Endothelial cell of umbilical vein (primary cell): ENCODE results near the gene PDCD1. TPM values are rescaled to one million over a fixed set of nuclear protein-coding genes. Genes with fewer than 3 reads are reported as not detected.

Experiments
- BruUV-seq: library from RNA; stranded (reverse); fragments of 400-500 nt; replicated peaks from 2 replicates; lab custom pipeline; 2021; lab: Mats Ljungman, UMichigan
- CTCF ChIA-PET: fragments of 300-600, 350-600 bp; sonication (Branson Sonifier 250); formaldehyde crosslinking; loops from one replicate; lab custom pipeline; 2021; ENCODE audit warnings: antibody characterized with exemption, inconsistent platforms; lab: Charles Lee
- POLR2A ChIA-PET: fragments of 300-600, 350-600 bp; sonication (Branson Sonifier 250); formaldehyde crosslinking; loops from one replicate; lab custom pipeline; 2021; ENCODE audit warnings: antibody characterized with exemption, inconsistent platforms; lab: Charles Lee
- DNase-seq: peaks from one replicate; pipeline ENCODE4 v3.0.0-alpha.2; 2011; ENCODE audit warnings: low read depth, low spot score
- FAIRE-seq: peaks from 2 replicates; lab custom pipeline; 2011; peaks lifted over from hg19 to GRCh38; lab: Jason Lieb, UNC
- H2AFZ ChIP-seq: 2 replicates; pipeline ENCODE4 v1.6.0; 2012; ENCODE audit warnings: low read depth, low read length, control low read depth, inconsistent platforms
- H3K27ac ChIP-seq: 2 replicates; pipeline ENCODE4 v1.5.1; 2011; ENCODE audit warnings: low read depth, mild to moderate bottlenecking, control low read depth, low read length, moderate library complexity; ENCODE audit not compliant: insufficient read depth
- H3K27me3 ChIP-seq, 2 experiments: 2 replicates each; pipeline versions ENCODE4 v1.6.0 to v1.6.1; 2011; ENCODE audit warnings: low read length in 2 of 2, mixed read lengths in 1 of 2; ENCODE audit not compliant: control insufficient read depth in 2 of 2, insufficient read depth in 2 of 2
- H3K36me3 ChIP-seq, 2 experiments: 2 replicates in 1 of 2; 3 replicates in 1 of 2; pipeline ENCODE4 v1.5.1; 2011; ENCODE audit warnings: low read length in 2 of 2, mild to moderate bottlenecking in 1 of 2, moderate library complexity in 1 of 2; ENCODE audit not compliant: control insufficient read depth in 2 of 2, insufficient read depth in 2 of 2; ENCODE audit errors: extremely low read depth in 1 of 2
- H3K4me1 ChIP-seq: 3 replicates; pipeline ENCODE4 v1.5.1; 2011; ENCODE audit warnings: mild to moderate bottlenecking, low read length; ENCODE audit not compliant: control insufficient read depth, insufficient read depth; ENCODE audit errors: extremely low read depth
- H3K4me2 ChIP-seq: 2 replicates; pipeline ENCODE4 v1.6.1; 2011; ENCODE audit warnings: low read length, control low read depth, mixed read lengths; ENCODE audit not compliant: insufficient read depth
- H3K4me3 ChIP-seq, 3 experiments: fragments of 200-600 bp in 1 of 3; sonication (generic), shearing (Covaris generic) in 1 of 3; replicated peaks in 1 of 3; 2 replicates each; pipeline ENCODE4 v1.5.1; 2011 to 2016; ENCODE audit warnings: control low read depth in 3 of 3, low read length in 3 of 3, mild to moderate bottlenecking in 2 of 3, inconsistent platforms in 1 of 3, low read depth in 1 of 3, moderate library complexity in 1 of 3; ENCODE audit not compliant: insufficient read depth in 1 of 3
- H3K79me2 ChIP-seq: 2 replicates; pipeline ENCODE4 v1.6.0; 2012; ENCODE audit warnings: low read length, inconsistent platforms; ENCODE audit not compliant: control insufficient read depth, insufficient read depth
- H3K9ac ChIP-seq: replicated peaks from 2 replicates; pipeline ENCODE3; 2011; ENCODE audit warnings: low read length, control low read depth; ENCODE audit not compliant: insufficient read depth; ENCODE audit errors: extremely low read depth
- H3K9me1 ChIP-seq: replicated peaks from 3 replicates; pipeline ENCODE4 v1.6.0; 2011; ENCODE audit warnings: mild to moderate bottlenecking, low read length; ENCODE audit not compliant: control insufficient read depth, insufficient read depth; ENCODE audit errors: extremely low read depth
- H3K9me3 ChIP-seq: replicated peaks from 2 replicates; pipeline ENCODE4 v1.5.1; 2012; ENCODE audit warnings: low read length, inconsistent platforms; ENCODE audit not compliant: control insufficient read depth, insufficient read depth
- H4K20me1 ChIP-seq: replicated peaks from 2 replicates; pipeline ENCODE3; 2011; ENCODE audit warnings: mild to moderate bottlenecking, low read length; ENCODE audit not compliant: control insufficient read depth, insufficient read depth; ENCODE audit errors: extremely low read depth
- EZH2 ChIP-seq: IDR thresholded peaks from 2 replicates; pipeline ENCODE4 v1.6.1; 2012; ENCODE audit warnings: borderline replicate concordance, low read depth, mild to moderate bottlenecking, moderate library complexity, low read length, inconsistent platforms; ENCODE audit not compliant: severe bottlenecking
- GATA2 ChIP-seq: IDR thresholded peaks from 2 replicates; pipeline ENCODE4 v1.7.0; 2011; ENCODE audit warnings: low read depth, mild to moderate bottlenecking, moderate library complexity, mixed read lengths, low read length; ENCODE audit not compliant: insufficient read length, insufficient read depth
- JUN ChIP-seq: IDR thresholded peaks from 2 replicates; pipeline ENCODE4 v1.6.1; 2011; ENCODE audit warnings: borderline replicate concordance, low read depth; ENCODE audit not compliant: insufficient read length, insufficient read depth
- MAX ChIP-seq: IDR thresholded peaks from 2 replicates; pipeline ENCODE4 v1.6.1; 2011; ENCODE audit not compliant: insufficient read depth, insufficient read length
- MYC ChIP-seq: IDR thresholded peaks from one replicate; pipeline ENCODE4 v1.6.1; 2011; ENCODE audit warnings: mild to moderate bottlenecking, low read depth, low read length
- POLR2A ChIP-seq: IDR thresholded peaks from 2 replicates; pipeline ENCODE4 v1.6.1; 2012; ENCODE audit warnings: low read depth, mild to moderate bottlenecking, control low read depth, low read length
- POLR2AphosphoS5 ChIP-seq: IDR thresholded peaks from 2 replicates; pipeline ENCODE4 v1.6.1; 2012; ENCODE audit warnings: low read depth, mild to moderate bottlenecking, control low read depth, low read length, moderate library complexity; ENCODE audit not compliant: insufficient read depth
- dilution Hi-C: fragments of 300-500 bp; cut with MboI; formaldehyde crosslinking; loops from one replicate; pipeline ENCODE4 v1.15.0; 2019; ENCODE audit warnings: low sequenced_read_pairs; ENCODE audit not compliant: extremely low pct_ligation_motif_present
- intact Hi-C: fragments of 100-400 bp; cut with micrococcal nuclease; formaldehyde crosslinking; loops from one replicate; pipeline ENCODE4 v1.10.0; 2022
- polyA plus RNA-seq, 4 experiments: library from polyadenylated mRNA; depleted of rRNA in 3 of 4; stranded (reverse) in 3 of 4; unstranded in 1 of 4; fragments of >200 nt; gene quantifications; 2 replicates each; pipeline versions ENCODE4 v1.2.1 to v1.2.3, GENCODE V29; 2011 to 2012; ENCODE audit warnings: missing spikeins in 1 of 4
- total RNA-seq: library from RNA; stranded (reverse); gene quantifications from 2 replicates; pipeline ENCODE4 v1.2.3, GENCODE V29; 2021
- TF ChIP-seq, protein P1 (sequence below), 2 donors: IDR thresholded peaks; 1 replicate in 1 of 2; 2 replicates in 1 of 2; pipeline ENCODE4 v1.5.1; 2011; ENCODE audit warnings: low read length in 2 of 2, mild to moderate bottlenecking in 2 of 2, moderate library complexity in 2 of 2, control low read depth in 1 of 2, inconsistent platforms in 1 of 2, low read depth in 1 of 2; ENCODE audit not compliant: insufficient read depth in 1 of 2; ENCODE audit errors: extremely low read depth in 1 of 2

PDCD1 gene
- total and polyA plus RNA-seq, 2 donors (not counting 3 experiments of a cell fraction or from before 2014, with no cell fraction given): not detected

- Histone ChIP-seq H3K79me2 (no peaks in the 10 kb centered on the region), H3K9me3 (no peaks in the 10 kb centered on the region), H3K27ac (no peak overlapping the region), H3K27me3 (no peaks in the 10 kb centered on the region), H3K9me1 (no peaks in the 10 kb centered on the region), H4K20me1 (no peaks in the 10 kb centered on the region), H3K4me2 (no peak overlapping the region), H3K9ac (no peak overlapping the region), H3K4me1 (no peaks in the 10 kb centered on the region), H3K36me3 (no peaks in the 10 kb centered on the region), H3K4me3 (no peak overlapping the region), H2AFZ (no peak overlapping the region)
- ChIA-PET CTCF (no interaction called here), POLR2A (interaction anchor here (0.6 kb wide), 1 partner anchor 18 kb away, joined by 3 read pairs; no protein-coding TSS in a partner anchor)
- TF ChIP-seq POLR2A: no peak
- no peak for TF ChIP-seq GATA2
- no peak for TF ChIP-seq POLR2AphosphoS5
- TF ChIP-seq MYC: no peak
- TF ChIP-seq MAX: no peak
- TF ChIP-seq, protein P1, sequence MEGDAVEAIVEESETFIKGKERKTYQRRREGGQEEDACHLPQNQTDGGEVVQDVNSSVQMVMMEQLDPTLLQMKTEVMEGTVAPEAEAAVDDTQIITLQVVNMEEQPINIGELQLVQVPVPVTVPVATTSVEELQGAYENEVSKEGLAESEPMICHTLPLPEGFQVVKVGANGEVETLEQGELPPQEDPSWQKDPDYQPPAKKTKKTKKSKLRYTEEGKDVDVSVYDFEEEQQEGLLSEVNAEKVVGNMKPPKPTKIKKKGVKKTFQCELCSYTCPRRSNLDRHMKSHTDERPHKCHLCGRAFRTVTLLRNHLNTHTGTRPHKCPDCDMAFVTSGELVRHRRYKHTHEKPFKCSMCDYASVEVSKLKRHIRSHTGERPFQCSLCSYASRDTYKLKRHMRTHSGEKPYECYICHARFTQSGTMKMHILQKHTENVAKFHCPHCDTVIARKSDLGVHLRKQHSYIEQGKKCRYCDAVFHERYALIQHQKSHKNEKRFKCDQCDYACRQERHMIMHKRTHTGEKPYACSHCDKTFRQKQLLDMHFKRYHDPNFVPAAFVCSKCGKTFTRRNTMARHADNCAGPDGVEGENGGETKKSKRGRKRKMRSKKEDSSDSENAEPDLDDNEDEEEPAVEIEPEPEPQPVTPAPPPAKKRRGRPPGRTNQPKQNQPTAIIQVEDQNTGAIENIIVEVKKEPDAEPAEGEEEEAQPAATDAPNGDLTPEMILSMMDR (IDR thresholded peaks at IDR 0.05; ENCODE audit: extremely low read depth in 1 of 2, insufficient read depth in 1 of 2, low read depth in 1 of 2, low read length in 2 of 2): no peak
- no peak for TF ChIP-seq JUN
- no peak for TF ChIP-seq EZH2
- intact Hi-C loops (no loop called here), dilution Hi-C loops (no loop called here)
- no TSS peak for BruUV-seq
- DNase-seq (no peak), FAIRE-seq (no peak)
These were observed 4.9 kb downstream of the PDCD1 start for GRCh38 chr2:241853651-241854341.
